Fibroblast of lung (primary cell): Measurements from ENCODE around the gene TNRC18. TPM values are rescaled to one million over a fixed set of nuclear protein-coding genes. Genes with fewer than 3 reads are reported as not detected.
"Not testable (repeated sequence)": the region's sequence is repeated elsewhere in the genome, so short reads cannot be mapped to it uniquely, and the experiment has no call there.

ENCODE experiments used
- DNase-seq, 2 donors: peaks; one replicate each; pipeline versions ENCODE4 v3.0.0 to v3.0.0-alpha.2; 2010; ENCODE audit warnings: low read depth in 2 of 2
- H2AFZ ChIP-seq: 2 replicates; pipeline ENCODE4 v1.5.1; 2012; ENCODE audit warnings: low read length, control low read depth, inconsistent platforms
- H3K27ac ChIP-seq: 2 replicates; pipeline ENCODE4 v1.5.1; 2011; ENCODE audit warnings: low read length, control low read depth; ENCODE audit not compliant: insufficient read depth
- H3K27me3 ChIP-seq: 2 replicates; pipeline ENCODE4 v1.5.1; 2011; ENCODE audit warnings: mild to moderate bottlenecking, low read length; ENCODE audit not compliant: control insufficient read depth, insufficient read depth
- H3K36me3 ChIP-seq: 2 replicates; pipeline ENCODE4 v1.5.1; 2011; ENCODE audit warnings: low read length; ENCODE audit not compliant: control insufficient read depth, insufficient read depth
- H3K4me1 ChIP-seq: 2 replicates; pipeline ENCODE4 v1.5.1; 2011; ENCODE audit warnings: low read length; ENCODE audit not compliant: control insufficient read depth, insufficient read depth; ENCODE audit errors: extremely low read depth
- H3K4me2 ChIP-seq: 2 replicates; pipeline ENCODE4 v1.5.1; 2011; ENCODE audit warnings: low read length, control low read depth; ENCODE audit not compliant: insufficient read depth; ENCODE audit errors: extremely low read depth
- H3K4me3 ChIP-seq, 4 experiments: fragments of 200-600 bp in 1 of 4; sonication (generic) in 1 of 4; replicated peaks in 1 of 4; 2 replicates each; pipeline ENCODE4 v1.5.1; 2011 to 2016; ENCODE audit warnings: low read length in 4 of 4, low read depth in 3 of 4, mild to moderate bottlenecking in 3 of 4, control low read depth in 2 of 4, inconsistent platforms in 1 of 4, mixed read lengths in 1 of 4; ENCODE audit not compliant: insufficient read depth in 1 of 4; ENCODE audit errors: control extremely low read depth in 1 of 4
- H3K79me2 ChIP-seq: 2 replicates; pipeline ENCODE4 v1.5.1; 2012; ENCODE audit warnings: mild to moderate bottlenecking, low read length, inconsistent platforms; ENCODE audit not compliant: control insufficient read depth, insufficient read depth
- H3K9ac ChIP-seq: 2 replicates; pipeline ENCODE4 v1.5.1; 2011; ENCODE audit warnings: mild to moderate bottlenecking, low read length, control low read depth; ENCODE audit not compliant: insufficient read depth
- H3K9me3 ChIP-seq: 2 replicates; pipeline ENCODE4 v1.5.1; 2012; ENCODE audit warnings: low read depth, low read length; ENCODE audit not compliant: control insufficient read depth, insufficient read depth
- H4K20me1 ChIP-seq: 2 replicates; pipeline ENCODE4 v1.5.1; 2011; ENCODE audit warnings: low read length; ENCODE audit not compliant: control insufficient read depth, insufficient read depth; ENCODE audit errors: extremely low read depth
- EZH2 ChIP-seq: IDR thresholded peaks from 2 replicates; pipeline ENCODE4 v1.5.1; 2012; ENCODE audit warnings: low read length, control low read depth, mild to moderate bottlenecking; ENCODE audit errors: missing control alignments
- polyA plus RNA-seq, 2 donors: library from polyadenylated mRNA; depleted of rRNA in 1 of 2; stranded (reverse) in 1 of 2; unstranded in 1 of 2; fragments of >200 nt; gene quantifications; 2 replicates each; pipeline ENCODE4 v1.2.1, GENCODE V29; 2011 to 2012; ENCODE audit warnings: missing spikeins in 1 of 2
- total RNA-seq: library from RNA; depleted of rRNA; stranded (reverse); fragments of >200 nt; gene quantifications from 2 replicates; pipeline ENCODE4 v1.2.1, GENCODE V29; 2014
- TF ChIP-seq, protein P1 (sequence below), 2 donors: IDR thresholded peaks in 1 of 2; conservative IDR thresholded peaks in 1 of 2; 1 replicate in 1 of 2; 2 replicates in 1 of 2; pipeline ENCODE4 v1.5.1; 2011 to 2012; ENCODE audit warnings: low read length in 2 of 2, control low read depth in 1 of 2, inconsistent platforms in 1 of 2, low read depth in 1 of 2, mild to moderate bottlenecking in 1 of 2

Gene TNRC18
- total and polyA plus RNA-seq, 2 donors (not counting 1 experiment from before 2014, with no cell fraction given), result 19.7 to 38.5 TPM

DNA sequence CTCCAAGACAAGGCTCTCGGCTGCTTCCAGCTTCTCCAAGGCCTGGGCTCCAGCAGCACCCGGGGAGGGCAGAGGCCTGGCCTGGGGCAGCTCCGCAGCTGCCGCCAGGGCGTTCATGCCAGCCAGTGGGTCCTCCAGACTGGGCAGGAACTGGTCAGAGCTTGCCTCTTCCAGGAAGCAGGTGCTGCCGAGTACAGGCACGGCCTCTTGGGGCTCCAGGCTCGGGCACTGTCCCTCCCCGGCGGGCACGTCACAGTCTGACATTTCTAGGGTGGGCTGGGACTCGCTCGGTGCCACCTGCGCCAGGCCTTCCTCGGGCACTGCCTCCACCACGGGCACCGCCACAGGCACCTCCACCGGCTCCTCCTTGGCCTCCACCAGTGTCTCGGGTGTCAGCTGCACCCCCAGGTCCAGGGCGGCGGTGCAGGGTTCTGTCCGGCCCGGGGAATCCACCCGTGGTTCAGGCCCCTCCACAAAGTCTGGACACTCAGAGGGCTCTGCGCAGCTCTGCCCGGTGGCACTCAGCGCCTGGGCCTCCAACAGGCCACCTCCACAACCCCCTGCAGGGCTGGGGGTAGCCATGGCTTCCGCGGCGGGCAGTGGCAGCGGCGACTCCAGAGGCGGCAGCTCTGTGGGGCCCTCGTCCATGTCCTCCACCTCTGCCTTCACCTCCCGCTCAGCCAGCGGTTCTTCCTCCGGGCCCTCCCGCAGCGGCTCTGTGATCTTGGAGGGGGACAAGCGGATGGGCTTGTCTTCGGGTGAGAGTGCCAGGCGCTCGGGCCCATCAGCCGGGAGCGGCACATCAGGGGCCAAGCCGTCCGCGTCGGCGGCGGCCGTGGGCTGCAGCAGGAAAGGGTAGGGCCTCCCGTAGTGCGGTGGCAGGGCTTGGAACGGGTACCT lies 52.9 kb downstream of the TNRC18 start:
- Histone ChIP-seq H3K27ac (no peak overlapping the region), H3K4me1 (no peaks in the 10 kb centered on the region), H3K27me3 (no peaks in the 10 kb centered on the region), H3K79me2 (peaks cover 48% of the 10 kb centered on the region), H3K4me3 (no peak overlapping the region), H2AFZ (no peak overlapping the region), H3K9me3 (no peaks in the 10 kb centered on the region), H3K36me3 (peaks cover 19% of the 10 kb centered on the region), H4K20me1 (no peaks in the 10 kb centered on the region), H3K9ac (no peak overlapping the region), H3K4me2 (no peak overlapping the region)
- no peak for DNase-seq
- TF ChIP-seq EZH2, result no peak
- TF ChIP-seq, protein P1, sequence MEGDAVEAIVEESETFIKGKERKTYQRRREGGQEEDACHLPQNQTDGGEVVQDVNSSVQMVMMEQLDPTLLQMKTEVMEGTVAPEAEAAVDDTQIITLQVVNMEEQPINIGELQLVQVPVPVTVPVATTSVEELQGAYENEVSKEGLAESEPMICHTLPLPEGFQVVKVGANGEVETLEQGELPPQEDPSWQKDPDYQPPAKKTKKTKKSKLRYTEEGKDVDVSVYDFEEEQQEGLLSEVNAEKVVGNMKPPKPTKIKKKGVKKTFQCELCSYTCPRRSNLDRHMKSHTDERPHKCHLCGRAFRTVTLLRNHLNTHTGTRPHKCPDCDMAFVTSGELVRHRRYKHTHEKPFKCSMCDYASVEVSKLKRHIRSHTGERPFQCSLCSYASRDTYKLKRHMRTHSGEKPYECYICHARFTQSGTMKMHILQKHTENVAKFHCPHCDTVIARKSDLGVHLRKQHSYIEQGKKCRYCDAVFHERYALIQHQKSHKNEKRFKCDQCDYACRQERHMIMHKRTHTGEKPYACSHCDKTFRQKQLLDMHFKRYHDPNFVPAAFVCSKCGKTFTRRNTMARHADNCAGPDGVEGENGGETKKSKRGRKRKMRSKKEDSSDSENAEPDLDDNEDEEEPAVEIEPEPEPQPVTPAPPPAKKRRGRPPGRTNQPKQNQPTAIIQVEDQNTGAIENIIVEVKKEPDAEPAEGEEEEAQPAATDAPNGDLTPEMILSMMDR (conservative IDR thresholded peaks at IDR 0.05 in 1 of 2, IDR thresholded peaks at IDR 0.05 in 1 of 2; ENCODE audit: low read depth in 1 of 2, low read length in 2 of 2), result no peak

DNA sequence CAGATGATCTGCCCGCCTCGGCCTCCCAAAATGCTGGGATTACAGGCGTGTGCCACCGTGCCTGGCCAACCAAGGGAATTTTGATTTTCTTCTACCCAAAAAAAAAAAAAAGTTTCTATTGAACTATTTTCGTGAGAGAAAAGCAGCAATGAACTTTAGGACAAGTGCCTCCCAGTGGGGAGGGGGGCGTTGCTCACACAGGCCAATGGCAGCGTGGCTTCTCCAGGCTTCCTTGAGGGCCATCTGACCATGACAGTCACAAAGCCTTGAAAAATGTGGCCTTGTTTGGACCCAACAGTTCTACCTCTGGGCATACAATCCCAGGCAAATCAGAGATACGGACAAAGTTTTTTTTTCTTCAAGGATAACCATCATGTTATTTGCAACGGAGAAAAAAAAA lies 56.0 kb downstream of the TNRC18 start:
- no peak overlapping the region for H3K4me2 ChIP-seq
- no peak overlapping the region for H3K27ac ChIP-seq
- no peaks in the 10 kb centered on the region for H4K20me1 ChIP-seq
- H3K9me3 ChIP-seq, result no peaks in the 10 kb centered on the region
- peaks cover 57% of the 10 kb centered on the region for H3K79me2 ChIP-seq
- H2AFZ ChIP-seq, result no peak overlapping the region
- peaks cover 11% of the 10 kb centered on the region for H3K36me3 ChIP-seq
- H3K9ac ChIP-seq, result no peak overlapping the region
- no peak overlapping the region for H3K4me3 ChIP-seq
- TF ChIP-seq EZH2, result no peak
- TF ChIP-seq, protein P1 (conservative IDR thresholded peaks at IDR 0.05 in 1 of 2, IDR thresholded peaks at IDR 0.05 in 1 of 2; ENCODE audit: low read depth in 1 of 2, low read length in 2 of 2), result no peak
- H3K4me1 ChIP-seq, result no peaks in the 10 kb centered on the region
- no peaks in the 10 kb centered on the region for H3K27me3 ChIP-seq
- DNase-seq, result no peak

DNA sequence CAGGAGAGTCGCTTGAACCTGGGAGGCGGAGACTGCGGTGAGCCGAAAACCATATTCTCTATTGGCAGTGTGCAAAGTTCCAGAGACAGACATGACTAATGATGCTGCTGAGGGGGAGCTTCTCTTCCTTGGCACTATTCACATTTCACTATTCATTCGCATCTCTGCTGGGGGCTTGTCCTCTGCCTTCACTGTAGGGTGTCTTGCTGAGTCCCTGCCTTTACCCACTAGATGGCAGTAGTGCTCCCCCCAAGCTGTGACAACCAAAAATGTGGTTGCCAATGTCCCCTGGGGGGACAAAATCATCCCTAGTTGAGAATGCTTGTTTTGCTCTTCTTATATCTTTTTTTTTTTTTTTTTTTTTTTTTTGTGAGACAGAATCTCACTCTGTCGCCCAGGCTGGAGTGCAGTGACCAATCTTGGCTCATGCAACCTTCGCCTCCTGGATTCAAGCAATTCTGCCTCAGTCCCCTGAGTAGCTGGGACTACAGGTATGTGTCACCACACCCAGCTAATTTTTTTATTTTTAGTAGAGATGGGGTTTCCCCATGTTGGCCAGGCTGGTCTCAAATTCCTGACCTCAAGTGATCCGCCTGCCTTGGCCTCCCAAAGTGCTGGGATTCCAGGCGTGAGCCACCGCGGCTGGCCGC lies 57.5 kb downstream of the TNRC18 start:
- TF ChIP-seq, protein P1 (conservative IDR thresholded peaks at IDR 0.05 in 1 of 2, IDR thresholded peaks at IDR 0.05 in 1 of 2; ENCODE audit: low read depth in 1 of 2, low read length in 2 of 2), result peak; percentile 88 to 90
- not testable (repeated sequence) for H3K4me2 ChIP-seq, H4K20me1 ChIP-seq, H3K27me3 ChIP-seq, H3K4me1 ChIP-seq, H2AFZ ChIP-seq, H3K9ac ChIP-seq, H3K9me3 ChIP-seq, H3K4me3 ChIP-seq, H3K27ac ChIP-seq
- H3K36me3 ChIP-seq, result peaks cover 12% of the 10 kb centered on the region
- peak; percentile 73 to 75 for DNase-seq
- H3K79me2 ChIP-seq, result peaks cover 56% of the 10 kb centered on the region
